HG02571 (cell line): ENCODE results near the gene AGPAT3.

Source experiments
- ATAC-seq: cut with Tn5 transposase; IDR thresholded peaks from one replicate; pipeline ENCODE4 v1.9.1; 2021; ENCODE audit warnings: mild to moderate bottlenecking, moderate library complexity; ENCODE audit not compliant: unreplicated experiment

Gene AGPAT3

GRCh38 chr21:43861706-43862105 is 3.3 kb upstream of the AGPAT3 start:
- no peak for ATAC-seq

- no peak for ATAC-seq
These were observed 586 bp upstream of the AGPAT3 start for GRCh38 chr21:43864313-43864961.

GRCh38 chr21:43865540-43866259 is 677 bp downstream of the AGPAT3 start:
- ATAC-seq = no peak

- no peak for ATAC-seq
These were observed 1.2 kb downstream of the AGPAT3 start for GRCh38 chr21:43866260-43866629.

- no peak for ATAC-seq
These were observed 1.8 kb downstream of the AGPAT3 start for GRCh38 chr21:43866659-43867331.

- no peak for ATAC-seq
These were observed 2.3 kb downstream of the AGPAT3 start for GRCh38 chr21:43867332-43867703.

- ATAC-seq = no peak
These were observed 2.9 kb downstream of the AGPAT3 start for GRCh38 chr21:43867948-43868347.

GRCh38 chr21:43868461-43868860 is 3.4 kb downstream of the AGPAT3 start:
- ATAC-seq = no peak

GRCh38 chr21:43869486-43870325 is 4.7 kb downstream of the AGPAT3 start:
- ATAC-seq = no peak

GRCh38 chr21:43871487-43871886 is 6.5 kb downstream of the AGPAT3 start:
- ATAC-seq = no peak

GRCh38 chr21:43872531-43873197 is 7.6 kb downstream of the AGPAT3 start:
- no peak for ATAC-seq

GRCh38 chr21:43873673-43874072 is 8.7 kb downstream of the AGPAT3 start:
- ATAC-seq = no peak

GRCh38 chr21:43874085-43874805 is 9.2 kb downstream of the AGPAT3 start:
- no peak for ATAC-seq

GRCh38 chr21:43876605-43877004 is 11.6 kb downstream of the AGPAT3 start:
- ATAC-seq = no peak

GRCh38 chr21:43877936-43878575 is 13.0 kb downstream of the AGPAT3 start:
- ATAC-seq = no peak

GRCh38 chr21:43879348-43880110 is 14.5 kb downstream of the AGPAT3 start:
- ATAC-seq = no peak

GRCh38 chr21:43880111-43880985 is 15.3 kb downstream of the AGPAT3 start:
- ATAC-seq = no peak

- no peak for ATAC-seq
These were observed 16.3 kb downstream of the AGPAT3 start for GRCh38 chr21:43881283-43881682.
